NCI-H146 treated with DMSO at 0.1 percent for 48 hours (cell line): ENCODE measurements around the gene GALNT7.
"Not testable (repeated sequence)": the region's sequence is repeated elsewhere in the genome, so short reads cannot be mapped to it uniquely, and the experiment has no call there.

Experiments used
- DNase-seq: peaks from one replicate; lab custom pipeline; 2025; ENCODE audit not compliant: unreplicated experiment; lab: John Stamatoyannopoulos, UW

Gene GALNT7

DNA sequence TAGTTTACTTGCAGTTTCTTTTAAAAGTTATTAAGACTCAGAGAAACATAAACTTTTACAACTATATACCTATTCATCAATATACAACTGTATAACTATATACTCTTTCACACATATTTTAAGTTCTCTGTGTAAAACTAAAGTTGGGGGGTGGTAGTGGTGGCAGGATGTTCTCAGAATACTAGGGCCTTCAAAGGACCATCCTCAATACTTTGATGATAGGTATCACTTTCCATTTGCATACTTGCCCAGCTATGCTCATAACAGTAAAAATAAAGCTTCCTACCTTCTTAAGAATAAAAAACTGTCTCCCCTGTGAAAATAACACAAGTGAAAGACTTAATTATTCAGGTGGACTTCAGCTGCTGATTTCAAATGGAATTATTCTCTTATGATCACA, 2.9 kb upstream of the GALNT7 start:
- no peak for DNase-seq

- DNase-seq, result no peak
These were observed 2.1 kb upstream of the GALNT7 start for GRCh38 chr4:173166491-173166890.

DNA sequence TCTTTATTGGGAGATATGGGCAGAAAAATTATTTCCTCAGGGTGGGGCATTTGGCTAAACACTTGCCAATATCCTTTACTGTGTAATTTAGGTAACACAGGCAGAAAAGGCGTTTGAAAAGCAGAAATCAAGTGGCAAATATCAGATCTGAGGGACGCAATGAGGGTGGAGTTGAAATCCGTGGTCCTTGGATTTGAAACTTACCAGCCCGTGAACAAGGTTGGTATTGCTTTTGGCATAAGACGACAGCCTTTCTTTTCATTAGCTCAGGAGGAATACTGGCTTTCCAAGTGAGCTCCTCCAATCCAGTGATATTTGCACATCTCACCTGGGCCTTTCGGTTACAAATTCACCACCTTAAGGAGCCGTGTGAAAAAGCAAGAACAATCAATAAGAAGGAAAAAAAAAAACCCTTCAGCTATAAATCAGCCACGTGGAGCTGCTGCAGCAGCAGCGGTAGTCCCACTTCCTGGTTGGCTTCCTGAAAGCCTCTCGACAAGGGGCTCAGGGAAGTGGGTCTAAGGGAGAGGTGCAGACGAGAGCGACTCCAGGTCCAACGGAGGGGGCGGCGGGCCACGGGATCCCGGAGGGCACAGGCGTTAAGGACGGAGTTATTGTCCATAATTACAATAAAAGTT, 734 bp upstream of the GALNT7 start:
- DNase-seq, result peak; percentile 26

DNA sequence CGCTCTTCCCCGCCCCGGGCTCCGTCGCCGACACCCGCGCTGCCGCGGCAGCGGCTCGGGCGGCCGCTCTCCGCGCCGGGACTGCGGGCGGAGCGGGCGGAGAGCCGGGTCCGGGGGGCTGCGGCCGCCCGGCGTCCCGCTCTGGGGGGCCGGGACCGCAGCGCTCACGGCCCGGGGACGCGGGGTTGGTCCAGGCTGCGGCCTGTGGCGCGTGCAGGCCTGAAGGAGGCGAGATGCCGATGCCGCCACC, 492 bp downstream of the GALNT7 start:
- DNase-seq, result no peak

- DNase-seq, result peak; percentile 20
These were observed 994 bp downstream of the GALNT7 start for GRCh38 chr4:173169428-173170181.

DNA sequence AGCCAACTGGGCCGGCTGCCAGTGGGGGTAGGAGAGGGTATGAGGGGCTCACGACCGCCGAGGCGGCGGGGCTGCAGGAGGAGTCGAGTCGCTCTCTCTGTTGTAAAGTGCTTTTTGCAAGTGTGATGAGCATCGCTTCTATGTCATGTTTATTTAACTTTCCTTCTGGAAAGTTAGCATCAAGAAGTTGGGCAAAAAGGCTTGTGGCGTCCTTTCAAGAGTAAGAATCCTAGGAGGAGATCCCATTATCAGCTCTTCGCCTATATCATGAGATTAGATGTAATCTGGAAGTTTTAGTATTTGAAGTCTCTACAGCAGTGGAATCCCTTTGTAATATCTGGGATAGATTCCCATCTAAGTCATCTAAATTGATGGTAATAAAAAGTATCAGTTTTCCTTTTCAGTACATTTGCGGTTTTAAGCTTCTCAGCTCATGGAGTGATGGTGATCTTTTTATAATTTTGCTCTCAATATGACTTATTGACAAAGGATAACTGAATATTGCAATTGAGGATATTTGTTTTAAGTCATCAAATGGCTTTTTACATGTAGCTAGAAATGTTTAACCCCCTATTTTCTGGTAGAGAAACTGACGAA, 1.7 kb downstream of the GALNT7 start:
- DNase-seq, result no peak

- no peak for DNase-seq
These were observed 2.5 kb downstream of the GALNT7 start for GRCh38 chr4:173171098-173171497.

GRCh38 chr4:173171987-173172386, 3.4 kb downstream of the GALNT7 start:
- no peak for DNase-seq

GRCh38 chr4:173174184-173174583, 5.6 kb downstream of the GALNT7 start:
- DNase-seq, result no peak

DNA sequence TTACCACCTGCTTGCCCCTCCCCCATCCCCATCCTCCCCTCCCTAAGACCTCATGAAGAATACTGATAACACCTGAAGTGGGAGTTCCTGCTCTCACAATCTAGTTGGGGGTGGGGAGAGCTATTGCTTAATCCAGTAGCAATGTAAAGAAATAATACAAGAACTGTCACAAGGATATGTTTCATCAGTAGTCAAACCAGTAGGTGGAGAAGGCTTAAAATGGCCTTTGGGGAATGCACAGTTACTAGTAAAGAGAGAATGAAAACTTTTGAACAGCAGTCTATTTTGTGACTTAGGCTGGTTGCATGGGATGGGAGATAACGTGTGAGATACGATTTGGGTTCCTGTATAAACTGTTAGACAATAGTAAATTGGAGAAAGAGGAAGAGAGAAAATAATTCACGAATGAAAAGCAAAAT, 6.0 kb downstream of the GALNT7 start:
- no peak for DNase-seq

DNA sequence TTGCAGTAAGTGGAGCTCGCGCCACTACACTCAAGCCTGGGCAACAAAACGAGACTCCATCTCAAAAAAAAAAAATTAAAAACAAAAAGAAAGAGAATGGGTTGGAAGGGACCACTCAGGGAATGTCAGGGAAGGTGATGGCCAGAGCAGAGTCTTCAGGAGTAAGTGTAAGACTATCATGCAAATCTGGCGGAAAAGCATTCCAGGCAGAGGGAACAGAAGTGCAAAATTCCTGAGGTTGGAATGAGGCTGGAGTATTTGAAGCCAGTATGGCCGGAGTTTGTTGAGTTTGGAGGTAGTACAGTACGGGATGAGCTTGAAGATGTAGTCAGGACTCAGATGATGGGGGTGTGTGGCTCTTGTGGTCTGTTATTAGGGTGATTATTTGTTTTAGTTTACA, 7.4 kb downstream of the GALNT7 start:
- DNase-seq, result no peak

DNA sequence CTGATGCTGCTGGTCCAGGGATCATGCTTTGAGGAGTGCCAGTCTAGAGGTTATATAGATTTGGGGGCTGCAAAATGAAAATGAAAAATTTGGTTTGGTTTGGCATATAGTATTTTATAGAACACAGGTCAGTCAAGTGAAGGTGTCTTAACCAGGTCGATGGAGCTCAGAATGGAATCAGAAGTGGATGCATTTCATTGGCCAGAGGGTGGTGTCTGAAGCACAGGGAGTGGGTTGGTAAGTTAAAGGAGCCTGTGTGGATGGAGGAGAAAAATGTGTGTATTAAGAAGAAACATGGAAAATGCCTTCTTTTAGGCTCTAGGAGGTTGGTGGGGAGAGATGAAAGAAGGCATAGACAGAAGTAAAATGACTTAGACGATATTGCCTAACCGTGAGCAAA, 8.6 kb downstream of the GALNT7 start:
- DNase-seq, result no peak

- no peak for DNase-seq
These were observed 9.5 kb downstream of the GALNT7 start for GRCh38 chr4:173178144-173178543.

DNA sequence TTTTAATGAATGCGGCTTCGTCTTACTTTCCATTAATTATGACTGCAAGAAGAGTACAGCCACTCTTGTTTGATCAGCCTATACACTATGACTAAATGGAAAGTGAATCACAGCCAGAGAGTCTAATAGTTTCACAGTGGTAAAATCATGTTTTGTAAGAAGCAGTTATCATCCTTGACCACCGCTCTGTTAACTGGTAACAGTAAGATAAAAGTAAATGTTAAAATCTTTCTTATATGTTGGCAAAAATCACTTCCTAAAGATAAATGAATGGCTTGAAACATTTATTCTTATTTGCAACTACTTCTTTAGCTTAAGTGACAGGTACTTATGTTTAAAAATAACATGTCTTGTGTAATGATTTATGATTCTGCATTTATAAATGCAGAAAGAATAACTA, 13.2 kb downstream of the GALNT7 start:
- DNase-seq, result no peak

DNA sequence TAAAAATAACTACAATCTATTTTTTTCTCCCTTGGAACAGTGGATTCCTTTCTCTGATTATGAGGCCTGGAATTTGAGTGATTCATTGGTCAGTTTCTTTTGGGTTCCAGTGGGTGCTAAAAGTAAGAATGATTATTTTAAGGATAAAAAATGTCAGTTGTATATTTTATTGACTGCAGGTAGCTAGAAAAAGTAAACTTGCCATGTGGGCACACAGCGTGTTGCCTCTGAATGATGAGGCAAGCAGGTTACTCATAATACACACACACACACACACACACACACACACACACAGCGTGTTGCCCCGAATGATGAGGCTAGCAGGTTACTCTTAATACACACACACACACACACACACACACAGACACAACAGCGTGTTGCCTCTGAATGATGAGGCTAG, 13.8 kb downstream of the GALNT7 start:
- DNase-seq, result no peak

GRCh38 chr4:173183659-173184247, 15.1 kb downstream of the GALNT7 start:
- not testable (repeated sequence) for DNase-seq

DNA sequence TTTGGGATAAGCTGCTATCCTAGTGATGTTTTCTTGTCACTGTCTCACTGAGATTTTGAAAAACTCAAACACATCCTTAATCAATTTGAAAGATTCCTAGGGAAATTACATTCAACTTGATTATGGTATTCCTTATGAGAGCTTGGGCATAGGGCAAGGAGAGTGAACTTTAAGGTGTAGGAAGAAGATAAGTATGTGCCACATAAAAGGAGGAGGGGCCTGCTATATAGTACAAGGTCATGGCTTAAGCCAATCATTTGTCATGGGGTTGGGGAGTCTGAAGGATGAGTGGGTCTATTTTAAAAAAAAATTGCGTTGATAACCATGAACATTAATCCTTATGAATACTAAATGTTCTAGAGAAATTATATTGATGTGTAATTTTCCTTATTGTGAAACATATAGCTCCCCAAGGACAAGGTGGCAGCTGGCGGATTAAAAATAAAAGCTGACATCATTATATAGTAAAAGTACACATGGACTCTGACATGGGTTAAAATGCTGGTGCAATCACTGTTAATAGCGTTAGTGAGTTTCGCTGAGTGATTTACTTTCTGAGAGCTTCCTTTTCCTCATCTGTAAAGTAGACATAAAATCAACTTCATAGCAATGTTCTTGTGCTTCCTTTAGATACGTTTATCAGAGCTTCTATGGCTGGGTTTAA, 17.4 kb downstream of the GALNT7 start:
- DNase-seq, result no peak

DNA sequence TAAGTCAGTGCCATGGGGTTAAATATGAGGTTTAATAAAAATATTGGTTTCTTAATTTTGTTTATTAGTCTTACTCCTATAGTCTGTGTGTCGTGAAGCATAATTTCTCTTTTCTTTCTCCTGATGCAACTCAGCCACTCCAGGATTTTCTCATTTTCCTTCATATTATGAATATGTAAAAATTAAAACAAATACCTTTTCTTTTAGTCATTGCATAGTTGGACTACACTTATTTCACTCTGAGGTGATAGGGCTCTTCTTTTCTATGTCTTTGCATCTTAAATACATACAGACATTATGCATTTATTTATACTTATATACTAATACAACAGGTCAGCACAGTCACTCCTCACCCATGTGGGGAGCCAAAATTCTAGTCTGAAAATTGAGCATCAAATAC, 19.1 kb downstream of the GALNT7 start:
- no peak for DNase-seq

DNA sequence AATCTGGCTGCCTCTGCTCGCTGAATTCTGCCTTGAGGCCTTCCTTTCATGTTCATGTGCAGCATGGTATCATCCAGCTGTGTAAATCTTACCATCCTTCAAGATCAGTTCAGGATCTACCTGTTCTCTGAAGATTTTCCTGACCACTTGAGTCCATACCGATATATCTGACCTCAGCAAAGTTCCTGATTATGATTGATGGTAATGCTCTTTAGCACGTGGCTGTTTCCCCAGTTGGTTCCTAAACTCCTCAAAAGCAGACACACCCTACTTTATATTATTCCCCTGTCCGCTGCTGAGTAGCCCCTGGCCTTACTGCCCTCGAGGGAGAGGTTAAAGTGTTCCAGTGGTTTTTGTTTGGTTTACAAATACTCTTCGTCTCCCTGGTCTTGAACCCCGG, 20.0 kb downstream of the GALNT7 start:
- DNase-seq, result no peak

DNA sequence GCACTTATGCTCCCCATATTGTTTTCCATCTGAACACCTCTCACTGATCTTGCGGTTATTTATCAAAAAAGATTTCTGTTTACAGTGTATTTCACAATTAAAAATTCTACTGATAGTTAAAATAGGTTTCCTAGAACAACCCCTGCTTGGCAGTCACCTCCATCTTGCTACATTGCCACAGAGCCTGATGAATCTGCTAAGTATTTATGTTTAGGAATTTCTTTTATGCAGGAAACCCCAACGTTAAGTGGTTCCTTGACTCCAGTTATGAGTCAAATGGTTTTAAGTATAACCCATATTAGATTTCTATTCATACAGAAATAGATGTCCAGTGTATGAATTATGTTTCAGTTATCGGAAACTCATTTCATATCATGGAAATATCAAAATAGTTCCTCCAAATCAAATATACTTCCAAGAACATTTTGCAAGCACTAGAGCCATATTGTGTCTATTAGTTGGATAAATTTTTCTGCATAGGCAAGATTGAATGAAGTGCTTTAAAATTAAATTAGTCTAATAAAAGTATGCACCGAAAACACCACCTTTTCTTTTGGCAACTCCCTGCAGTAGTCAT, 20.6 kb downstream of the GALNT7 start:
- DNase-seq, result no peak

- DNase-seq, result no peak
These were observed 23.0 kb downstream of the GALNT7 start for GRCh38 chr4:173191623-173192041.
